GM12865 (cell line): ENCODE measurements around the gene HIKESHI.

Source experiments
- DNase-seq: peaks from one replicate; pipeline ENCODE4 v3.0.0; 2010; ENCODE audit warnings: low read depth
- H3K4me3 ChIP-seq: 2 replicates; pipeline ENCODE4 v1.5.1; 2011; ENCODE audit warnings: mild to moderate bottlenecking, low read depth, low read length, control low read depth
- TF ChIP-seq, protein P1 (sequence below): IDR thresholded peaks from 2 replicates; pipeline ENCODE4 v1.5.1; 2011; ENCODE audit warnings: low read length, control low read depth, low read depth, inconsistent platforms; ENCODE audit not compliant: insufficient read depth; ENCODE audit errors: missing control alignments

HIKESHI gene

DNA sequence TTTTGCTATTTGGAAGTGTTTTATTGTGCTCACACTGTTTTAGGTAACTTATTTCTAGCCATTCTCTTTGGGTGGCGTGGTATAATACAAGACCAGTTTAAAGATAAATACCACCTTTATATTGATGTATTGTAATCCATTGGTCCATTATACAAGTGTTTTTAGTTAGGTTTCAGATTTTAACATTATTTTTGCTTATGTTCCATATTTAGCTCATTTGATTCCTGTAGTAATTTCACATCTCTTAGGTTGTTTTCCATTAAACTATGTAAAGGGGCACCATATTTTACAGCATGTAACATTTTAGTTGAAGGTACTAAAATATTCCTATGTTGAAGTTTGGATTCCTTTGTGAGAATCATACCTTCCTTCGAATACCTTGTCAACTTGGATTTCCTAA is 37.4 kb upstream of the HIKESHI start:
- no peak for DNase-seq
- no peak overlapping the region for H3K4me3 ChIP-seq
- TF ChIP-seq, protein P1, sequence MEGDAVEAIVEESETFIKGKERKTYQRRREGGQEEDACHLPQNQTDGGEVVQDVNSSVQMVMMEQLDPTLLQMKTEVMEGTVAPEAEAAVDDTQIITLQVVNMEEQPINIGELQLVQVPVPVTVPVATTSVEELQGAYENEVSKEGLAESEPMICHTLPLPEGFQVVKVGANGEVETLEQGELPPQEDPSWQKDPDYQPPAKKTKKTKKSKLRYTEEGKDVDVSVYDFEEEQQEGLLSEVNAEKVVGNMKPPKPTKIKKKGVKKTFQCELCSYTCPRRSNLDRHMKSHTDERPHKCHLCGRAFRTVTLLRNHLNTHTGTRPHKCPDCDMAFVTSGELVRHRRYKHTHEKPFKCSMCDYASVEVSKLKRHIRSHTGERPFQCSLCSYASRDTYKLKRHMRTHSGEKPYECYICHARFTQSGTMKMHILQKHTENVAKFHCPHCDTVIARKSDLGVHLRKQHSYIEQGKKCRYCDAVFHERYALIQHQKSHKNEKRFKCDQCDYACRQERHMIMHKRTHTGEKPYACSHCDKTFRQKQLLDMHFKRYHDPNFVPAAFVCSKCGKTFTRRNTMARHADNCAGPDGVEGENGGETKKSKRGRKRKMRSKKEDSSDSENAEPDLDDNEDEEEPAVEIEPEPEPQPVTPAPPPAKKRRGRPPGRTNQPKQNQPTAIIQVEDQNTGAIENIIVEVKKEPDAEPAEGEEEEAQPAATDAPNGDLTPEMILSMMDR, result no peak

- DNase-seq, result no peak
- no peak overlapping the region for H3K4me3 ChIP-seq
- TF ChIP-seq, protein P1, result no peak
These were observed 36.8 kb upstream of the HIKESHI start for GRCh38 chr11:86265194-86265593.

DNA sequence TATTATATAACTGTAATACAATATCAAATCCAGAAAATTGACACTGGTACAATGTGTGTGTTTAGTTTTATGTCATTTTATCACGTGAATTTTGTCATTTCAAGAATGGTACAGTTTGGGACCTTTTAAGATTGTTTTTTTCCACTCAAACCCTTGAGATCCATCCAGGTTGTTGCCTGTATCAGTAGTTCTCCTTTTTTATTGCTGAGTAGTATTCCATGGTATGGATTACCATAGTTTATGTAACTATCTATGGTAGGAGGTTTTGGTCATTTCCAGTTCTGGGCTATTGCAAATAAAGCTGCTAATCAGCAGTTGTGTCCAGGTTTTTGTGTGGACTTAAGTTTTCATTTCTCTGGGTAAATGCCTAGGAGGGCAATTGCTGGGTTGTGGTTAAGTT is 32.4 kb upstream of the HIKESHI start:
- no peak overlapping the region for H3K4me3 ChIP-seq
- TF ChIP-seq, protein P1, result no peak
- no peak for DNase-seq

- TF ChIP-seq, protein P1, result peak; percentile 18
- H3K4me3 ChIP-seq, result no peak overlapping the region
- DNase-seq, result no peak
These were observed 27.5 kb upstream of the HIKESHI start for GRCh38 chr11:86274503-86274902.

DNA sequence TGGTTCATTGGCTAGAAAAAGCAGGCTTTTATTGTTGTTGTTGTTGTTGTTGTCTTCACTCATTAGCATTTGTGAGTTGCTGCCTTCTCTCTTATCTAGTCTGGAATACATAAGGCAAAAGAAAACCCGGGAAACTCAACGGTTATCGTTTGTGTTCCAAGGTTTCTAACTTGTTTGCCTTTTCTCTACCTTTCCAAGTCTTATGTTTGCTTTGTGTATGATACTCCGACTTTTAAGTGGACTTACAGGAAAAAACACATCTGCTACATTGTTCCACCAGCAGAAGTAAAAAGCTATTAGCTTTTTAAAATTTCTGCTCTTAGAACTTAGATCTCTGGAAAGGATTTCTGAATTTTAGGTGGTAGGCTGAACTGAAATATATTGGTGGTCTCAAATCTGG is 27.0 kb upstream of the HIKESHI start:
- no peak for DNase-seq
- TF ChIP-seq, protein P1, result no peak

DNA sequence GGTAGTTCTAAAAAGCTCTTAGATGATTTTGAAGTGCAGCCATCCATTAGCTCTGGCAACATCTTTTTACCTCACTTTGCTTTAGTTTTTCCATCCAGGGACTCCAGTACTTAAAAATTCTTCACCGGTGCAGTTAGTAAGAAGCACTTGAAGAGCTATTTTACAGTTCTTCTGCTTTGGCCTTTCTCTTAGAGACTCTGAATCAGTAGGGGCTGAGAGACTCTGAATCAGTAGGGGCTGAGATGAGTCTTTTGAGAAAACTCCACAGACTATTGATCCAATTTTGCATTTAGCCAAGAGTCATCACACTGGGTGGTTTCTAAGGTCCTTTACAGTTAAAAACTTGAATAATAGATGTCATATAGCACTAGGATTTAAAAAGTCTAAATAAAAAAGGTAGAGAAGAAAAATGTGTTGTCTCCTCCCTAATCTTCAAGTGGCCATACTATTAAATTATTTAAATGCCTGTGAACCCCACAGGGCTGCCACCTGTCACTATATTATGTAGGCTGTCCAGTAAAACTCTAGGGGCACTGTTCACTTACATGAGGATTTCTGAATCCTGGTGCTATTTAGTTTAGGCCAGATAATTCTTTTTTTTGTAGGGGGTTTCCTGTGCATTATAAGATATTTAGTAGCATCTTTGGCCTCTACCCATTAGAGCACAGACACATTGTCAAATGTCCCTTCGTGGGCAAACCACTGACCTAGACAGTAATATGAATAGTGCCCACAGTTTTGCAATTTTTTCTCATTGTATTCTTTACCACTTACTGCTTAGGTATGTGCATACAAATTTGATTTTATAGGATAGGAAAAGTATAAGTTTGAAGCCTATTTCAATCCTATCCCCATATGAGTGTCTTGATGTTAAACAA is 26.3 kb upstream of the HIKESHI start:
- TF ChIP-seq, protein P1, result no peak
- H3K4me3 ChIP-seq, result no peak overlapping the region
- DNase-seq, result no peak

More for the DNA sequence above, 27.0 kb upstream of the HIKESHI start:
- no peak overlapping the region for H3K4me3 ChIP-seq

DNA sequence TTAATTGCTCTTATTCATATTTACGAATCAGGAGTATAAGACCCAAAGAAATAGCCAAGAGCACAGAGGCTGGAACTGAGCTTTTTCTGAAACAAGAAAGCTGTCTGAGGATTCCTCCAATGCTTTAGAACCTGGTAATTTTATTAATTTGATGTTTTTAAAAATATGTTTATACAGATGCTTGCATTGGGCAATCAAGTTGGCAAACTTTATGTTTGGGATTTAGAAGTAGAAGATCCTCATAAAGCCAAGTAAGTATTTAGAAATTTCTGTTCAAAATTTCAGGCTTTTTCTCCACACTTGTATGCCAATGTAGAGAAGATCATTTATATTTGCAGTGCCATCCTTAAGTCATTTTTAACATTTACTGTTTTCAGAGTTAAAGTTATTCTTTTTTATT is 24.3 kb upstream of the HIKESHI start:
- H3K4me3 ChIP-seq, result no peak overlapping the region
- TF ChIP-seq, protein P1, result no peak
- DNase-seq, result no peak
